GM12864 (cell line): ENCODE measurements around the gene HMGA1.
A peak's percentile ranks its signal among the peaks of the same experiment; 100 is the strongest.

Source experiments
- DNase-seq: peaks from one replicate; pipeline ENCODE4 v3.0.0-alpha.2; 2011; ENCODE audit warnings: low read depth
- H3K4me3 ChIP-seq: 2 replicates; pipeline ENCODE4 v1.5.1; 2011; ENCODE audit warnings: mild to moderate bottlenecking, low read depth, low read length, control low read depth
- TF ChIP-seq, protein P1 (sequence below): IDR thresholded peaks from 2 replicates; pipeline ENCODE4 v1.5.1; 2011; ENCODE audit warnings: low read depth, mild to moderate bottlenecking, moderate library complexity, low read length, control low read depth, inconsistent platforms; ENCODE audit errors: missing control alignments

HMGA1 gene

GRCh38 chr6:34223956-34224940 lies 12.4 kb upstream of the HMGA1 start:
- DNase-seq: peak; percentile 92
- TF ChIP-seq, protein P1, sequence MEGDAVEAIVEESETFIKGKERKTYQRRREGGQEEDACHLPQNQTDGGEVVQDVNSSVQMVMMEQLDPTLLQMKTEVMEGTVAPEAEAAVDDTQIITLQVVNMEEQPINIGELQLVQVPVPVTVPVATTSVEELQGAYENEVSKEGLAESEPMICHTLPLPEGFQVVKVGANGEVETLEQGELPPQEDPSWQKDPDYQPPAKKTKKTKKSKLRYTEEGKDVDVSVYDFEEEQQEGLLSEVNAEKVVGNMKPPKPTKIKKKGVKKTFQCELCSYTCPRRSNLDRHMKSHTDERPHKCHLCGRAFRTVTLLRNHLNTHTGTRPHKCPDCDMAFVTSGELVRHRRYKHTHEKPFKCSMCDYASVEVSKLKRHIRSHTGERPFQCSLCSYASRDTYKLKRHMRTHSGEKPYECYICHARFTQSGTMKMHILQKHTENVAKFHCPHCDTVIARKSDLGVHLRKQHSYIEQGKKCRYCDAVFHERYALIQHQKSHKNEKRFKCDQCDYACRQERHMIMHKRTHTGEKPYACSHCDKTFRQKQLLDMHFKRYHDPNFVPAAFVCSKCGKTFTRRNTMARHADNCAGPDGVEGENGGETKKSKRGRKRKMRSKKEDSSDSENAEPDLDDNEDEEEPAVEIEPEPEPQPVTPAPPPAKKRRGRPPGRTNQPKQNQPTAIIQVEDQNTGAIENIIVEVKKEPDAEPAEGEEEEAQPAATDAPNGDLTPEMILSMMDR: no peak
- H3K4me3 ChIP-seq: peak overlapping the region; percentile 70

DNA sequence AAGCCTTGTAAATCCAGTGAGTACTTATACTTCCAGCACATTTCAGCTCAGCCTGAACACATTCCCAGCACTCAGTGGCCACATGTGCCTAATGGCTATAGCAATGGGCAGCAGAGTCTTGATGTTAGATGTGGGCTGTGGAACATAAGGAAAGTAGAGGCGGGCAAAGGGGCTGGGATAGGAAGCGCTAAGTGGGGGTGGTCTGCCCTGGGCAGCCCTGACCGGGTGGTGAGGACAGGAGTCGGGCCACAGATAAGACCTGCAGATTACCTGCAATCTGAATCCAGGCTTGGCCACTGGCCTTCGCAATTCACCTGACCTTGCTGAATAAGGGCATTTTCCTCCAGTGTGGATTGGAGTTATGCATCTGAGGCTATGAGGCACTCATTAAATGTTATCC lies 11.1 kb upstream of the HMGA1 start:
- DNase-seq: no peak
- TF ChIP-seq, protein P1: no peak

GRCh38 chr6:34226066-34226465 lies 10.6 kb upstream of the HMGA1 start:
- no peak overlapping the region for H3K4me3 ChIP-seq
- TF ChIP-seq, protein P1: no peak
- DNase-seq: no peak

More for the DNA sequence above, 11.1 kb upstream of the HMGA1 start:
- H3K4me3 ChIP-seq: no peak overlapping the region

DNA sequence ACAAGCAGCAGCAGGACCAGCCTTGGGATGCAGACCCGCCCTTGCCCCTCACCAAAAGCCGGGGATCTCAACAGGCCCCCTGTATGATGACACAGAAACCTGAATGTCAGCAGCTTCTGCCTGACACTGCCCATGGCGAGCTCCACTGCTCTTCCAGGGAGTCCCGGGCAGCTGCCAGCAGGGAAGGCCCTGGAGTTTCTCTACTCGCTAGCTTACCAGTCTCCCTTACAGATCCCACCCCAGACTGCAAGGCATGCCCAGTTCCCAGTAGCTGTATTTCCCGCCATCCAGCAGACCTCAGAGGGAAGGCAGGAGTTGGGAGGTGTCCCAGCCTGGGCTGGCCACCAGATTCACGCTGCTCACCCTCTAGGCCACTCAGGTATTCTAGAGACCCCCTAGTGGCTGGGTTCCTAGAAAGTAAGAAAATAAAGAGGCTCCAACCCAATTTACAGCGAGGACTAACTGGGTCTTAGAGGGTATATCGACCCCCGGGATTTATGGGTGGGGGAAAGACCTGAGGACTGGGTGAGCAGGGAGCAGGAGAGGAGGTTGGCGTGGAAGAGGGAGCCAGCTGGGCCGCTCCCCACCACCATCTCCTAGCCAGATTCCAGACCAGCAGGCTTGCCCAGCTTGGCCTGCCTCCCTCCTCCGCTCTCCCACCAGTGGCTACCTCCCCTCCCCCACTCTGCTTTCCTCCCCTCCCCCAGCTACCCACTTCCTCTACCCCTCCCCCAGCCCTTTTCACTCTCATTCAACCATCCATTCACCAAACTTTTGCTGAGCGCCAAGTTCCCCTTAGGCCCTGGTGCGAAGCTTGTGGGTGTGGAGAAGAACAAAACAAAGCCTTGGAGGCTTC lies 9.7 kb upstream of the HMGA1 start:
- no peak overlapping the region for H3K4me3 ChIP-seq
- no peak for DNase-seq
- TF ChIP-seq, protein P1: peak; percentile 16

DNA sequence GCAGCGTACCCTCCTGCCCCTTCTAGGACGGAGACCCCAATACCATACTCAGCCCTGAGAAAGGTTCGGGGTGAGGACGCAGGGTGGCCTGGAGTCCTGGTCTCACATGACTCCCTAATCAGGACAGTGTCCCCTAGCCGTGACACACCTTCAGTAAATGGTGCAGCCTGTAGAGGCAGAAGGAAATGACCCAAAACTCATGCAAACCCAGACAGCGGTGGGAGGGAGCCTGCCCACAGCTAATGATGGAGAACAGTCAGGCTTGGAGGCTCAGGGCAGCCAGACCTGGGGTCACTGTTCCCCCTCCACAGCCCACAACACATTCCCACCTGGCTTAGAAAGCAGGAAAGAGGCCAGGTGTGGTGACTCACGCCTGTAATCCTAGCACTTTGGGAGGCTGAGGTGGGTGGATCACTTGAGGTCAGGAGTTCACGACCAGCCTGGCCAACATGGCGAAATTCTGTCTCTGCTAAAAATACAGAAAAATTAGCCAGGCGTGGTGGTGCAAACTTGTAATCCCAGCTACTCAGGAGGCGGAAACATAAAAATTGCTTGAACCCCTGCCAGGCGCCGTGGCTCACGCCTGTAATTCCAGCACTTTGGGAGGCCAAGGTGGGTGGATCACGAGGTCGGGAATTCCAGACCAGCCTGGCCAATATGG lies 8.8 kb upstream of the HMGA1 start:
- DNase-seq: no peak
- no peak overlapping the region for H3K4me3 ChIP-seq
- TF ChIP-seq, protein P1: peak; percentile 11

DNA sequence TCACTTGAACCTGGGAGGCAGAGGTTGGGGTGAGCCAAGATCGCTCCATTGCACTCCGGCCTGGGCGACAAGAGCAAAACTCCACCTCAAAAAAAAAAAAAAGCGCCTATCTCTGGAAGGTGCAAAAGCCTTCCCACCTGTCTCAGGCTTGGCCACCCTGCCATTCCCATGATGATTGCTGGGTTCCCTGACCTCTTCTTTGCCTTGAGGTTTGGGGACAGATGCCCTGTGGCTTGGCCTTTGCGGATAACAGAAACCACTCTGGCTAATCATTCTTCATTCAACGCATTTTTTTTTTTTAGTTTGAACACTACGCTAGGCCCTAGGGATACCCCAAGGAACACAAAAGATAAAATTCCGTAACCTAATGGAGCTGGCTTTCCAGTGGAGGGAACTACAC lies 6.8 kb upstream of the HMGA1 start:
- no peak for DNase-seq
- TF ChIP-seq, protein P1: no peak
- no peak overlapping the region for H3K4me3 ChIP-seq
